WTC11 (cell line): ENCODE measurements around the gene P2RY6. TPM values are rescaled to one million over a fixed set of nuclear protein-coding genes. Genes with fewer than 3 reads are reported as not detected.

Experiments
- ATAC-seq: fragments of 200-7000 bp; cut with Tn5 transposase; 2 replicates; pipeline ENCODE4 v1.10.0; 2021; ENCODE audit warnings: mild to moderate bottlenecking, moderate library complexity
- CTCF ChIA-PET: fragments of 300-600 bp; sonication (Branson Sonifier 250); formaldehyde crosslinking; loops from one replicate; lab custom pipeline; 2021; ENCODE audit warnings: antibody characterized with exemption; lab: Charles Lee
- POLR2A ChIA-PET: fragments of 350-600 bp; sonication (Branson Sonifier 250); formaldehyde crosslinking; loops from one replicate; lab custom pipeline; 2021; ENCODE audit warnings: antibody characterized with exemption; lab: Charles Lee
- DNase-seq: peaks from one replicate; pipeline ENCODE4 v3.0.0; 2021; ENCODE audit warnings: low spot score
- H3K27ac Mint-ChIP-seq: 2 replicates; pipeline ENCODE4 v1.8.0; 2021; ENCODE audit warnings: mixed read lengths
- H3K27me3 Mint-ChIP-seq: 2 replicates; pipeline ENCODE4 v1.8.0; 2021; ENCODE audit warnings: low read depth, mild to moderate bottlenecking, moderate library complexity, mixed read lengths
- H3K36me3 Mint-ChIP-seq: 2 replicates; pipeline ENCODE4 v1.8.0; 2021; ENCODE audit warnings: mixed read lengths
- H3K4me1 Mint-ChIP-seq: 2 replicates; pipeline ENCODE4 v1.8.0; 2022; ENCODE audit warnings: mixed read lengths
- H3K4me3 Mint-ChIP-seq: 2 replicates; pipeline ENCODE4 v1.8.0; 2021; ENCODE audit warnings: mild to moderate bottlenecking, moderate library complexity, mixed read lengths
- H3K9me3 Mint-ChIP-seq: 2 replicates; pipeline ENCODE4 v1.8.0; 2021; ENCODE audit warnings: mixed read lengths
- CDX4 ChIP-seq: fragments of 250-450 bp; sonication (Bioruptor Pico); IDR thresholded peaks from 2 replicates; pipeline ENCODE4 v1.9.0; 2021; ENCODE audit warnings: moderate library complexity, mild to moderate bottlenecking, inconsistent platforms, borderline replicate concordance
- GABPB1 ChIP-seq: sonication (generic); formaldehyde crosslinking; IDR thresholded peaks from 2 replicates; pipeline ENCODE4 v1.8.1; 2023; ENCODE audit warnings: mild to moderate bottlenecking, missing genetic modification reagents
- GRHL2 ChIP-seq: fragments of 250-450 bp; sonication (Bioruptor Pico); IDR thresholded peaks from 2 replicates; pipeline ENCODE4 v1.8.0; 2022; ENCODE audit warnings: mild to moderate bottlenecking, moderate library complexity; ENCODE audit not compliant: insufficient replicate concordance, severe bottlenecking
- GTF2I ChIP-seq: fragments of 250-450 bp; sonication (Bioruptor Pico); conservative IDR thresholded peaks from 2 replicates; pipeline ENCODE4 v1.4.0; 2021; ENCODE audit warnings: mild to moderate bottlenecking
- KAT7 ChIP-seq: sonication (generic); formaldehyde crosslinking; IDR thresholded peaks from 2 replicates; pipeline ENCODE4 v1.8.1; 2023; ENCODE audit warnings: missing genetic modification reagents, mild to moderate bottlenecking, borderline replicate concordance
- MLX ChIP-seq: sonication (generic); formaldehyde crosslinking; IDR thresholded peaks from 2 replicates; pipeline ENCODE4 v1.8.1; 2023; ENCODE audit warnings: mild to moderate bottlenecking, missing genetic modification reagents, moderate library complexity
- MXD4 ChIP-seq: fragments of 250-450 bp; sonication (Bioruptor Pico); IDR thresholded peaks from 2 replicates; pipeline ENCODE4 v1.8.0; 2021; ENCODE audit warnings: mild to moderate bottlenecking, moderate library complexity, borderline replicate concordance
- NFYB ChIP-seq: sonication (generic); formaldehyde crosslinking; conservative IDR thresholded peaks from 2 replicates; pipeline ENCODE4 v1.8.0; 2022; ENCODE audit warnings: low read depth, missing genetic modification reagents
- NR2C2 ChIP-seq: sonication (generic); formaldehyde crosslinking; IDR thresholded peaks from 2 replicates; pipeline ENCODE4 v1.8.0; 2022; ENCODE audit warnings: mild to moderate bottlenecking, missing genetic modification reagents
- SMAD3 ChIP-seq: sonication (generic); formaldehyde crosslinking; IDR thresholded peaks from 2 replicates; pipeline ENCODE4 v1.8.0; 2022; ENCODE audit warnings: missing genetic modification reagents, mild to moderate bottlenecking, borderline replicate concordance
- ZNF232 ChIP-seq: sonication (generic); formaldehyde crosslinking; IDR thresholded peaks from 2 replicates; pipeline ENCODE4 v1.8.0; 2022; ENCODE audit warnings: mild to moderate bottlenecking, missing genetic modification reagents
- total RNA-seq: library from RNA; stranded (reverse); gene quantifications from 3 replicates; pipeline ENCODE4 v1.2.3, GENCODE V29; 2021
- TF ChIP-seq, protein P1 (sequence below): fragments of 250-450 bp; sonication (Bioruptor Pico); IDR thresholded peaks from 2 replicates; pipeline ENCODE4 v2.1.2; 2022; ENCODE audit warnings: mild to moderate bottlenecking, moderate library complexity
- TF ChIP-seq, protein P2 (sequence below): sonication (generic); formaldehyde crosslinking; IDR thresholded peaks from 2 replicates; pipeline ENCODE4 v1.8.1; 2023; ENCODE audit warnings: mild to moderate bottlenecking, moderate library complexity, missing genetic modification reagents
- TF ChIP-seq, protein P3 (sequence below): sonication (generic); formaldehyde crosslinking; IDR thresholded peaks from 2 replicates; pipeline ENCODE4 v1.8.1; 2022; ENCODE audit warnings: missing genetic modification reagents, borderline replicate concordance
- TF ChIP-seq, protein P4 (sequence below): sonication (generic); formaldehyde crosslinking; IDR thresholded peaks from 2 replicates; pipeline ENCODE4 v1.8.0; 2022; ENCODE audit warnings: mild to moderate bottlenecking, missing genetic modification reagents
- TF ChIP-seq, protein P5 (sequence below): sonication (generic); formaldehyde crosslinking; IDR thresholded peaks from 2 replicates; pipeline ENCODE4 v1.8.0; 2023; ENCODE audit warnings: missing genetic modification reagents
- TF ChIP-seq, protein P6 (sequence below): fragments of 250-450 bp; sonication (Bioruptor Pico); IDR thresholded peaks from 2 replicates; pipeline ENCODE4 v1.9.0; 2021; ENCODE audit warnings: mild to moderate bottlenecking
- TF ChIP-seq, protein P7 (sequence below): sonication (generic); formaldehyde crosslinking; IDR thresholded peaks from 2 replicates; pipeline ENCODE4 v1.8.1; 2022; ENCODE audit warnings: mild to moderate bottlenecking, moderate library complexity, missing genetic modification reagents

P2RY6 gene
- total RNA-seq, 1 experiment from 2014 or later = not detected

DNA sequence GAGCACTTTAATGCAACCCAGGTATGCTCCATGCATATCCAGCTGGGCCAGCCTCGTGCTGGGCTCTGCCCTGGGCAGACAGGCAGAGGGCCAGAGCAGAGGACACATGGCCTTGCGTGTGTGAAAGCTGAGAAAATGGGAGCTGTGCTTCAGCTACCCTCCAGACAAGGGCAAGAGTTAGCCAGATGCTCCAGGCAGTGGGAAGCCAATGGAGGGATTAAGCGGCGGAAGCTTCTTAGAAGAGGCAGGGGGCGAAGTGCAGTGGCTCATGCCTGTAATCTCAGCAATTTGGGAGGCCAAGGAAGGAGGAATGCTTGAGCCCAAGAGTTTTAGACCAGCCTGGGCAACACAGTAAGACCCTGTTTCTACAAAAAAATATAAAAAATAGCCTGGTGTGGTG lies 26.1 kb downstream of the P2RY6 start:
- ChIA-PET POLR2A (no interaction called here), CTCF (interaction anchor here (0.6 to 6.8 kb wide), 17 partner anchors 9 to 278 kb away, joined by 3 to 88 read pairs (median 6); no protein-coding TSS in a partner anchor)
- Mint-ChIP-seq H3K4me1 (peaks cover 12% of the 10 kb centered on the region), H3K27me3 (peaks cover 4% of the 10 kb centered on the region; the same call in 1 of the 2 replicates), H3K36me3 (no peaks in the 10 kb centered on the region), H3K27ac (no peak overlapping the region), H3K4me3 (no peak overlapping the region), H3K9me3 (no peaks in the 10 kb centered on the region)
- TF ChIP-seq CDX4 (no peak), KAT7 (CRISPR knock-in tag) (no peak), MXD4 (CRISPR knock-in tag) (no peak), SMAD3 (CRISPR knock-in tag) (no peak), NR2C2 (CRISPR knock-in tag) (no peak), GABPB1 (CRISPR knock-in tag) (no peak), GRHL2 (CRISPR knock-in tag) (no peak), GTF2I (CRISPR knock-in tag) (no peak), ZNF232 (CRISPR knock-in tag) (no peak), MLX (CRISPR knock-in tag) (no peak), NFYB (CRISPR knock-in tag) (no peak)
- TF ChIP-seq, protein P1, sequence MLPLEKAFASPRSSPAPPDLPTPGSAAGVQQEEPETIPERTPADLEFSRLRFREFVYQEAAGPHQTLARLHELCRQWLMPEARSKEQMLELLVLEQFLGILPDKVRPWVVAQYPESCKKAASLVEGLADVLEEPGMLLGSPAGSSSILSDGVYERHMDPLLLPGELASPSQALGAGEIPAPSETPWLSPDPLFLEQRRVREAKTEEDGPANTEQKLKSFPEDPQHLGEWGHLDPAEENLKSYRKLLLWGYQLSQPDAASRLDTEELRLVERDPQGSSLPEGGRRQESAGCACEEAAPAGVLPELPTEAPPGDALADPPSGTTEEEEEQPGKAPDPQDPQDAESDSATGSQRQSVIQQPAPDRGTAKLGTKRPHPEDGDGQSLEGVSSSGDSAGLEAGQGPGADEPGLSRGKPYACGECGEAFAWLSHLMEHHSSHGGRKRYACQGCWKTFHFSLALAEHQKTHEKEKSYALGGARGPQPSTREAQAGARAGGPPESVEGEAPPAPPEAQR = no peak
- TF ChIP-seq, protein P2, sequence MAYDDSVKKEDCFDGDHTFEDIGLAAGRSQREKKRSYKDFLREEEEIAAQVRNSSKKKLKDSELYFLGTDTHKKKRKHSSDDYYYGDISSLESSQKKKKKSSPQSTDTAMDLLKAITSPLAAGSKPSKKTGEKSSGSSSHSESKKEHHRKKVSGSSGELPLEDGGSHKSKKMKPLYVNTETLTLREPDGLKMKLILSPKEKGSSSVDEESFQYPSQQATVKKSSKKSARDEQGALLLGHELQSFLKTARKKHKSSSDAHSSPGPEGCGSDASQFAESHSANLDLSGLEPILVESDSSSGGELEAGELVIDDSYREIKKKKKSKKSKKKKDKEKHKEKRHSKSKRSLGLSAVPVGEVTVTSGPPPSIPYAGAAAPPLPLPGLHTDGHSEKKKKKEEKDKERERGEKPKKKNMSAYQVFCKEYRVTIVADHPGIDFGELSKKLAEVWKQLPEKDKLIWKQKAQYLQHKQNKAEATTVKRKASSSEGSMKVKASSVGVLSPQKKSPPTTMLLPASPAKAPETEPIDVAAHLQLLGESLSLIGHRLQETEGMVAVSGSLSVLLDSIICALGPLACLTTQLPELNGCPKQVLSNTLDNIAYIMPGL (CRISPR knock-in tag) = no peak
- TF ChIP-seq, protein P3, sequence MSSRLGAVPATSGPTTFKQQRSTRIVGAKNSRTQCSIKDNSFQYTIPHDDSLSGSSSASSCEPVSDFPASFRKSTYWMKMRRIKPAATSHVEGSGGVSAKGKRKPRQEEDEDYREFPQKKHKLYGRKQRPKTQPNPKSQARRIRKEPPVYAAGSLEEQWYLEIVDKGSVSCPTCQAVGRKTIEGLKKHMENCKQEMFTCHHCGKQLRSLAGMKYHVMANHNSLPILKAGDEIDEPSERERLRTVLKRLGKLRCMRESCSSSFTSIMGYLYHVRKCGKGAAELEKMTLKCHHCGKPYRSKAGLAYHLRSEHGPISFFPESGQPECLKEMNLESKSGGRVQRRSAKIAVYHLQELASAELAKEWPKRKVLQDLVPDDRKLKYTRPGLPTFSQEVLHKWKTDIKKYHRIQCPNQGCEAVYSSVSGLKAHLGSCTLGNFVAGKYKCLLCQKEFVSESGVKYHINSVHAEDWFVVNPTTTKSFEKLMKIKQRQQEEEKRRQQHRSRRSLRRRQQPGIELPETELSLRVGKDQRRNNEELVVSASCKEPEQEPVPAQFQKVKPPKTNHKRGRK (CRISPR knock-in tag) = no peak
- TF ChIP-seq, protein P4, sequence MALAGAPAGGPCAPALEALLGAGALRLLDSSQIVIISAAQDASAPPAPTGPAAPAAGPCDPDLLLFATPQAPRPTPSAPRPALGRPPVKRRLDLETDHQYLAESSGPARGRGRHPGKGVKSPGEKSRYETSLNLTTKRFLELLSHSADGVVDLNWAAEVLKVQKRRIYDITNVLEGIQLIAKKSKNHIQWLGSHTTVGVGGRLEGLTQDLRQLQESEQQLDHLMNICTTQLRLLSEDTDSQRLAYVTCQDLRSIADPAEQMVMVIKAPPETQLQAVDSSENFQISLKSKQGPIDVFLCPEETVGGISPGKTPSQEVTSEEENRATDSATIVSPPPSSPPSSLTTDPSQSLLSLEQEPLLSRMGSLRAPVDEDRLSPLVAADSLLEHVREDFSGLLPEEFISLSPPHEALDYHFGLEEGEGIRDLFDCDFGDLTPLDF (CRISPR knock-in tag) = no peak
- TF ChIP-seq, protein P5, sequence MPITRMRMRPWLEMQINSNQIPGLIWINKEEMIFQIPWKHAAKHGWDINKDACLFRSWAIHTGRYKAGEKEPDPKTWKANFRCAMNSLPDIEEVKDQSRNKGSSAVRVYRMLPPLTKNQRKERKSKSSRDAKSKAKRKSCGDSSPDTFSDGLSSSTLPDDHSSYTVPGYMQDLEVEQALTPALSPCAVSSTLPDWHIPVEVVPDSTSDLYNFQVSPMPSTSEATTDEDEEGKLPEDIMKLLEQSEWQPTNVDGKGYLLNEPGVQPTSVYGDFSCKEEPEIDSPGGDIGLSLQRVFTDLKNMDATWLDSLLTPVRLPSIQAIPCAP (CRISPR knock-in tag) = no peak
- TF ChIP-seq, protein P6, sequence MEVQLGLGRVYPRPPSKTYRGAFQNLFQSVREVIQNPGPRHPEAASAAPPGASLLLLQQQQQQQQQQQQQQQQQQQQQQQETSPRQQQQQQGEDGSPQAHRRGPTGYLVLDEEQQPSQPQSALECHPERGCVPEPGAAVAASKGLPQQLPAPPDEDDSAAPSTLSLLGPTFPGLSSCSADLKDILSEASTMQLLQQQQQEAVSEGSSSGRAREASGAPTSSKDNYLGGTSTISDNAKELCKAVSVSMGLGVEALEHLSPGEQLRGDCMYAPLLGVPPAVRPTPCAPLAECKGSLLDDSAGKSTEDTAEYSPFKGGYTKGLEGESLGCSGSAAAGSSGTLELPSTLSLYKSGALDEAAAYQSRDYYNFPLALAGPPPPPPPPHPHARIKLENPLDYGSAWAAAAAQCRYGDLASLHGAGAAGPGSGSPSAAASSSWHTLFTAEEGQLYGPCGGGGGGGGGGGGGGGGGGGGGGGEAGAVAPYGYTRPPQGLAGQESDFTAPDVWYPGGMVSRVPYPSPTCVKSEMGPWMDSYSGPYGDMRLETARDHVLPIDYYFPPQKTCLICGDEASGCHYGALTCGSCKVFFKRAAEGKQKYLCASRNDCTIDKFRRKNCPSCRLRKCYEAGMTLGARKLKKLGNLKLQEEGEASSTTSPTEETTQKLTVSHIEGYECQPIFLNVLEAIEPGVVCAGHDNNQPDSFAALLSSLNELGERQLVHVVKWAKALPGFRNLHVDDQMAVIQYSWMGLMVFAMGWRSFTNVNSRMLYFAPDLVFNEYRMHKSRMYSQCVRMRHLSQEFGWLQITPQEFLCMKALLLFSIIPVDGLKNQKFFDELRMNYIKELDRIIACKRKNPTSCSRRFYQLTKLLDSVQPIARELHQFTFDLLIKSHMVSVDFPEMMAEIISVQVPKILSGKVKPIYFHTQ = no peak
- TF ChIP-seq, protein P7, sequence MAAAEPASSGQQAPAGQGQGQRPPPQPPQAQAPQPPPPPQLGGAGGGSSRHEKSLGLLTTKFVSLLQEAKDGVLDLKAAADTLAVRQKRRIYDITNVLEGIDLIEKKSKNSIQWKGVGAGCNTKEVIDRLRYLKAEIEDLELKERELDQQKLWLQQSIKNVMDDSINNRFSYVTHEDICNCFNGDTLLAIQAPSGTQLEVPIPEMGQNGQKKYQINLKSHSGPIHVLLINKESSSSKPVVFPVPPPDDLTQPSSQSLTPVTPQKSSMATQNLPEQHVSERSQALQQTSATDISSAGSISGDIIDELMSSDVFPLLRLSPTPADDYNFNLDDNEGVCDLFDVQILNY (CRISPR knock-in tag) = no peak
- ATAC-seq (no peak), DNase-seq (no peak)
